Ovary (tissue), 3 donors: ENCODE results near the gene C1orf185.

ENCODE experiments used
- POLR2A ChIP-seq: fragments of 450-650 bp; IDR thresholded peaks from one replicate; pipeline ENCODE4 v1.6.1; 2017; ENCODE audit warnings: antibody characterized with exemption, mild to moderate bottlenecking, moderate library complexity
- TF ChIP-seq, protein P1 (sequence below), 3 donors: fragments of 450-650 bp in 2 of 3; fragments of 200-600 bp in 1 of 3; IDR thresholded peaks; one replicate each; pipeline versions ENCODE4 v1.5.1 to v1.8.0; 2016 to 2022; ENCODE audit warnings: antibody characterized with exemption in 3 of 3, mild to moderate bottlenecking in 1 of 3
- donor health status: DM: no; HTN: no; CAD: no.

DNA sequence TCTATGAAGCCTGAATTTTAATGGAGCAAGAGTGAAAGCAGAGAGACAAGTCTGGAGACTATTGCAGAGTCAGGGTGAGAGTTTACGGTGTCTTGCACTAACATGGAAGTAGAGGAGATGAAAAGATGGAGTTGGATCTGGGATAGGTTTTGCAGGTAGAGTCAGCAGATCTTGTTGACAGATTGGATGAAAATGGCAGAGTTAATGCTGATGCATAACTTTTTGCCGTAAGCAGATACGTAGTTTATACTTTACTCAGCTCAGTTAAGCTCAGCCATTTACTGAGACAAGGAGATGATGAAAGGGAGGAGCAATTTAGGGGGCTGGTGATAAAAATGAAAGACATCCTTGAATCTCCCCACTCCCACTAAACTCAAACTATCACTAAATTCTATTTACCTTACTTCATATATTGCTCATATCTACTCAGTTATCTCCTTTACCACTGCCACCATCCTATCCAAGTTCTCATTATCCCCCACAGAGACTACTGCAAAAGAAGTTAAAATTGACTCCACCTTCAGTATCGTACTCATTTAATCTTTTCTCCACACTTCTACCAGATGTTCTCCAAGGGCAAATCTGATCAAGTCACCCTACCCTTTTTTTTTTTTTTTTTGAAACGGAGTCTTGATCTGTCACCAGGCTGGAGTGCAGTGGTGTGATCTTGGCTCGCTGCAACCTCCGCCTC, 13.8 kb downstream of the C1orf185 start:
- TF ChIP-seq, protein P1, sequence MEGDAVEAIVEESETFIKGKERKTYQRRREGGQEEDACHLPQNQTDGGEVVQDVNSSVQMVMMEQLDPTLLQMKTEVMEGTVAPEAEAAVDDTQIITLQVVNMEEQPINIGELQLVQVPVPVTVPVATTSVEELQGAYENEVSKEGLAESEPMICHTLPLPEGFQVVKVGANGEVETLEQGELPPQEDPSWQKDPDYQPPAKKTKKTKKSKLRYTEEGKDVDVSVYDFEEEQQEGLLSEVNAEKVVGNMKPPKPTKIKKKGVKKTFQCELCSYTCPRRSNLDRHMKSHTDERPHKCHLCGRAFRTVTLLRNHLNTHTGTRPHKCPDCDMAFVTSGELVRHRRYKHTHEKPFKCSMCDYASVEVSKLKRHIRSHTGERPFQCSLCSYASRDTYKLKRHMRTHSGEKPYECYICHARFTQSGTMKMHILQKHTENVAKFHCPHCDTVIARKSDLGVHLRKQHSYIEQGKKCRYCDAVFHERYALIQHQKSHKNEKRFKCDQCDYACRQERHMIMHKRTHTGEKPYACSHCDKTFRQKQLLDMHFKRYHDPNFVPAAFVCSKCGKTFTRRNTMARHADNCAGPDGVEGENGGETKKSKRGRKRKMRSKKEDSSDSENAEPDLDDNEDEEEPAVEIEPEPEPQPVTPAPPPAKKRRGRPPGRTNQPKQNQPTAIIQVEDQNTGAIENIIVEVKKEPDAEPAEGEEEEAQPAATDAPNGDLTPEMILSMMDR (IDR thresholded peaks at IDR 0.05), result no peak
- no peak for TF ChIP-seq POLR2A
